Measurements from ENCODE around the gene KDELR3.

GRCh38 chr22:38451864-38452263, 16.0 kb upstream of the KDELR3 start:
- TF ChIP-seq CTCF (IDR thresholded peaks at IDR 0.05 in 2 of 3, conservative IDR thresholded peaks at IDR 0.05 in 1 of 3; ENCODE audit: borderline replicate concordance in 1 of 3, insufficient read depth in 1 of 3, low read depth in 2 of 3, low read length in 2 of 3), result no peak
- no peak for TF ChIP-seq EZH2phosphoT487 (IDR thresholded peaks at IDR 0.05; ENCODE audit: borderline replicate concordance)
- no peak for TF ChIP-seq MAX (IDR thresholded peaks at IDR 0.05)
- no peak for TF ChIP-seq POLR2A (IDR thresholded peaks at IDR 0.05; ENCODE audit: borderline replicate concordance, extremely low read depth, insufficient read depth, insufficient read length)
- TF ChIP-seq ZNF274 (IDR thresholded peaks at IDR 0.05; ENCODE audit: low read depth, low read length), result no peak
- TF ChIP-seq SIN3A (IDR thresholded peaks at IDR 0.05; ENCODE audit: low read depth), result no peak
- TF ChIP-seq SP1 (IDR thresholded peaks at IDR 0.05; ENCODE audit: low read depth), result no peak

Measured in HCT116 (cell line).